ENCODE data around the gene SLC15A1.

Gene SLC15A1

GRCh38 chr13:98749501-98749900, 3.0 kb downstream of the SLC15A1 start:
- DNase-seq, result no peak

GRCh38 chr13:98746968-98747367, 5.5 kb downstream of the SLC15A1 start:
- DNase-seq, result no peak

GRCh38 chr13:98743377-98743776, 9.1 kb downstream of the SLC15A1 start:
- no peak for DNase-seq

GRCh38 chr13:98742961-98743360, 9.5 kb downstream of the SLC15A1 start:
- DNase-seq, result no peak

- no peak for DNase-seq
These were observed 10.6 kb downstream of the SLC15A1 start for GRCh38 chr13:98741741-98742435.

- no peak for DNase-seq
These were observed 12.3 kb downstream of the SLC15A1 start for GRCh38 chr13:98740131-98740530.

- DNase-seq, result no peak
These were observed 13.5 kb downstream of the SLC15A1 start for GRCh38 chr13:98738993-98739392.

GRCh38 chr13:98738213-98738612, 14.3 kb downstream of the SLC15A1 start:
- DNase-seq, result no peak

- no peak for DNase-seq
These were observed 20.5 kb downstream of the SLC15A1 start for GRCh38 chr13:98731925-98732324.

GRCh38 chr13:98731038-98731437, 21.4 kb downstream of the SLC15A1 start:
- DNase-seq, result no peak

GRCh38 chr13:98730441-98730840, 22.0 kb downstream of the SLC15A1 start:
- no peak for DNase-seq

- DNase-seq, result no peak
These were observed 22.8 kb downstream of the SLC15A1 start for GRCh38 chr13:98729658-98730057.

- DNase-seq, result no peak
These were observed 29.5 kb downstream of the SLC15A1 start for GRCh38 chr13:98722958-98723357.

- no peak for DNase-seq
These were observed 30.5 kb downstream of the SLC15A1 start for GRCh38 chr13:98721825-98722510.

GRCh38 chr13:98719527-98720250, 32.8 kb downstream of the SLC15A1 start:
- DNase-seq, result no peak

GRCh38 chr13:98717891-98718290, 34.6 kb downstream of the SLC15A1 start:
- DNase-seq, result no peak

- DNase-seq, result no peak
These were observed 35.2 kb downstream of the SLC15A1 start for GRCh38 chr13:98717256-98717655.

GRCh38 chr13:98710521-98710920, 42.0 kb downstream of the SLC15A1 start:
- DNase-seq, result no peak

GRCh38 chr13:98707281-98707999, 45.0 kb downstream of the SLC15A1 start:
- no peak for DNase-seq

- no peak for DNase-seq
These were observed 45.9 kb downstream of the SLC15A1 start for GRCh38 chr13:98706446-98707110.

- DNase-seq, result no peak
These were observed 54.7 kb downstream of the SLC15A1 start for GRCh38 chr13:98697791-98698190.

- DNase-seq, result no peak
These were observed 58.7 kb downstream of the SLC15A1 start for GRCh38 chr13:98693756-98694155.

GRCh38 chr13:98691360-98691759, 61.1 kb downstream of the SLC15A1 start:
- no peak for DNase-seq

All from activated CD4-positive, alpha-beta T cell treated with anti-CD3 and anti-CD28 coated beads, Interleukin-2, amount 50 U/mL, for 1 hour (primary cell).